A549 (cell line): Measurements from ENCODE around the gene POLR3B. TPM values are rescaled to one million over a fixed set of nuclear protein-coding genes. Genes with fewer than 3 reads are reported as not detected.

Experiments
- ATAC-seq, 2 experiments: fragments of 200-7000 bp in 1 of 2; fragments of >200 bp in 1 of 2; cut with Nextera tagmentation in 1 of 2; cut with Tn5 transposase in 1 of 2; 3 replicates each; pipeline versions ENCODE4 v1.8.0 to v1.9.1; 2018 to 2020; ENCODE audit warnings: mild to moderate bottlenecking in 1 of 2, moderate library complexity in 1 of 2
- CTCF ChIA-PET: fragments of 300-600 bp; sonication (Branson Sonifier 250); formaldehyde crosslinking; extraction: SDS; loops from one replicate; lab custom pipeline; 2021; ENCODE audit warnings: antibody characterized with exemption, inconsistent platforms; lab: Yijun Ruan, JAX
- POLR2A ChIA-PET: fragments of 350-600 bp; formaldehyde crosslinking; extraction: SDS; loops from one replicate; lab custom pipeline; 2021; ENCODE audit warnings: antibody characterized with exemption, inconsistent platforms; lab: Yijun Ruan, JAX
- DNase-seq, 2 experiments: peaks; one replicate each; pipeline versions ENCODE4 v3.0.0 to v3.0.0-alpha.2; 2011 to 2016; ENCODE audit warnings: low read depth in 1 of 2, low spot score in 1 of 2
- FAIRE-seq: peaks from 2 replicates; lab custom pipeline; 2011; peaks lifted over from hg19 to GRCh38; lab: Jason Lieb, UNC
- H3K27ac ChIP-seq, 2 experiments: fragments of >200 bp; sonication (Bioruptor Twin); formaldehyde crosslinking; 3 replicates each; pipeline ENCODE4 v1.5.1; 2016 to 2017
- H3K4me1 ChIP-seq: fragments of >200 bp; sonication (Bioruptor Twin); formaldehyde crosslinking; 3 replicates; pipeline ENCODE4 v1.6.1; 2016
- H3K4me2 ChIP-seq: fragments of >200 bp; sonication (Bioruptor Twin); formaldehyde crosslinking; 3 replicates; pipeline ENCODE4 v1.6.1; 2016
- H3K4me3 ChIP-seq: fragments of >200 bp; sonication (Bioruptor Twin); formaldehyde crosslinking; 3 replicates; pipeline ENCODE4 v1.5.1; 2016
- H3K9me3 ChIP-seq: fragments of >200 bp; sonication (Bioruptor Twin); formaldehyde crosslinking; 3 replicates; pipeline ENCODE4 v1.6.1; 2016
- CBX2 ChIP-seq: fragments of 200-600 bp; sonication (generic); IDR thresholded peaks from 2 replicates; pipeline ENCODE4 v1.6.1; 2016; ENCODE audit warnings: low read depth, mild to moderate bottlenecking, borderline replicate concordance
- CBX8 ChIP-seq: fragments of 200-600 bp; sonication (generic); IDR thresholded peaks from 2 replicates; pipeline ENCODE4 v1.6.1; 2016
- CEBPB ChIP-seq, 2 experiments: fragments of >200 bp in 1 of 2; sonication (Bioruptor Twin) in 1 of 2; formaldehyde crosslinking in 1 of 2; IDR thresholded peaks; 2 replicates each; pipeline ENCODE4 v1.6.1; 2012 to 2016
- CHD2 ChIP-seq: fragments of 150-350 bp; IDR thresholded peaks from 2 replicates; pipeline ENCODE4 v1.6.1; 2014; ENCODE audit warnings: low read length; ENCODE audit not compliant: partially characterized antibody
- GATA3 ChIP-seq: IDR thresholded peaks from 2 replicates; pipeline ENCODE4 v1.6.1; 2012; ENCODE audit warnings: borderline replicate concordance
- HEYL ChIP-seq: fragments of 250-450 bp; sonication (Bioruptor Pico); IDR thresholded peaks from 2 replicates; pipeline ENCODE4 v1.8.0; 2021; ENCODE audit warnings: mild to moderate bottlenecking, moderate library complexity
- HOXA7 ChIP-seq: fragments of 250-450 bp; sonication (Bioruptor Pico); IDR thresholded peaks from 2 replicates; pipeline ENCODE4 v1.5.0; 2020; ENCODE audit warnings: mild to moderate bottlenecking, moderate library complexity
- JUN ChIP-seq, 2 experiments: fragments of >200 bp; sonication (Bioruptor Twin); formaldehyde crosslinking; IDR thresholded peaks; 2 replicates in 1 of 2; 3 replicates in 1 of 2; pipeline ENCODE4 v1.6.1; 2016 to 2017
- JUNB ChIP-seq: fragments of >200 bp; sonication (Bioruptor Twin); formaldehyde crosslinking; IDR thresholded peaks from 2 replicates; pipeline ENCODE4 v1.6.1; 2016
- KDM5A ChIP-seq: fragments of 200-600 bp; sonication (generic); IDR thresholded peaks from 2 replicates; pipeline ENCODE4 v1.6.1; 2016; ENCODE audit warnings: antibody characterized with exemption, mild to moderate bottlenecking
- MAFK ChIP-seq: fragments of 450-650 bp; IDR thresholded peaks from 2 replicates; pipeline ENCODE4 v1.6.1; 2014; ENCODE audit not compliant: partially characterized antibody
- MYC ChIP-seq: IDR thresholded peaks from 2 replicates; pipeline ENCODE4 v1.6.1; 2012; ENCODE audit warnings: mild to moderate bottlenecking, inconsistent platforms, low read length, improper control_type of control experiment, borderline replicate concordance
- PHF8 ChIP-seq: fragments of 200-600 bp; sonication (generic); IDR thresholded peaks from 2 replicates; pipeline ENCODE4 v1.6.1; 2016; ENCODE audit warnings: low read depth, mild to moderate bottlenecking, antibody characterized with exemption, moderate library complexity, borderline replicate concordance
- POLR2AphosphoS2 ChIP-seq: conservative IDR thresholded peaks from 2 replicates; pipeline ENCODE4 v1.6.1; 2012; ENCODE audit warnings: low read length, improper control_type of control experiment, inconsistent platforms
- RAD21 ChIP-seq, 2 experiments: fragments of >200 bp in 1 of 2; sonication (Bioruptor Twin) in 1 of 2; formaldehyde crosslinking in 1 of 2; IDR thresholded peaks in 1 of 2; conservative IDR thresholded peaks in 1 of 2; 2 replicates in 1 of 2; 3 replicates in 1 of 2; pipeline ENCODE4 v1.6.1; 2012 to 2018; ENCODE audit warnings: inconsistent platforms in 1 of 2
- RARB ChIP-seq: fragments of 250-450 bp; sonication (Bioruptor Pico); IDR thresholded peaks from 2 replicates; pipeline ENCODE4 v1.8.0; 2021; ENCODE audit warnings: mild to moderate bottlenecking, moderate library complexity
- RCOR1 ChIP-seq: fragments of 150-350 bp; IDR thresholded peaks from 2 replicates; pipeline ENCODE4 v1.6.1; 2014; ENCODE audit warnings: antibody characterized with exemption, low read length, low read depth
- RFX5 ChIP-seq: fragments of 450-650 bp; IDR thresholded peaks from 2 replicates; pipeline ENCODE4 v1.7.1; 2014; ENCODE audit warnings: antibody characterized with exemption, mild to moderate bottlenecking, moderate library complexity
- RNF2 ChIP-seq: fragments of 200-600 bp; sonication (generic); IDR thresholded peaks from 2 replicates; pipeline ENCODE4 v1.6.1; 2016; ENCODE audit warnings: low read depth, mild to moderate bottlenecking, antibody characterized with exemption, moderate library complexity, borderline replicate concordance
- TFCP2L1 ChIP-seq: fragments of 250-450 bp; sonication (Bioruptor Pico); IDR thresholded peaks from 2 replicates; pipeline ENCODE4 v1.5.0; 2021; ENCODE audit warnings: mild to moderate bottlenecking
- ZC3H11A ChIP-seq: fragments of 450-650 bp; IDR thresholded peaks from 2 replicates; pipeline ENCODE4 v1.6.1; 2014; ENCODE audit warnings: antibody characterized with exemption, mild to moderate bottlenecking
- WGBS: methylation state at CpG from one replicate; pipeline ENCODE4 v1.1.6; 2017; ENCODE audit errors: missing lambda C conversion rate; 5-methylcytosine and 5-hydroxymethylcytosine counted together
- polyA plus RNA-seq, 4 experiments: library from polyadenylated mRNA; depleted of rRNA in 3 of 4; stranded (reverse); fragments of >200 nt; fragmentation: RNase III in 1 of 4; extraction: RNeasy Plus Mini Kit Qiagen cat#74134 plus additional on column Dnase treatment in 1 of 4; gene quantifications; 2 replicates in 3 of 4; 3 replicates in 1 of 4; pipeline ENCODE4 v1.2.3, GENCODE V29; 2011 to 2017
- TF ChIP-seq, protein P1 (sequence below): fragments of 450-650 bp; IDR thresholded peaks from 2 replicates; pipeline ENCODE4 v1.6.1; 2014; ENCODE audit warnings: antibody characterized with exemption
- TF ChIP-seq, protein P2 (sequence below): IDR thresholded peaks from 2 replicates; pipeline ENCODE4 v1.6.1; 2012

The POLR3B gene
- polyA plus RNA-seq, 2 of the 4 experiments (the other 2 are of a cell fraction) = 5.4 to 10.7 TPM

DNA sequence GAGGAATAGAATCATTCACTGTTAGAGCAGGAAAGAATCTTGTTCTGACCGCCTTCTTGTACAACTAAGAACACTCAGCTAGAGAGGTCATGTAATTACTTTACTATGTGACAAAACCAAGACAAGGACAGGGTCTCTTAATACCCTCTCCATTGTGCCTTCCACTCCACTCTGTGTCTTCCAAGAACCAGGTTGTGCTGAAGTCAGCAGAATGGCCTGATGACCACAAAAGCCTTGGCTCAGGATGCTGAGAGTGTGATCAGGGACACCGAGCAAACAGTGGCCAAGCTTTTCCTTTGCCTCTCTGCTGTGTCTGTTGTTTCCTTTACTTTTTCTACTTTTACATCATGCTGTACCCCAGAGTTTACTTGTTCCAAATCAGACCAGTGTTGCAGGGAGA, 142.1 kb downstream of the POLR3B start:
- H3K4me1 ChIP-seq = no peaks in the 10 kb centered on the region
- H3K4me2 ChIP-seq = no peak overlapping the region
- POLR2A ChIA-PET = no interaction called here
- no peak overlapping the region for H3K27ac ChIP-seq
- H3K9me3 ChIP-seq = no peaks in the 10 kb centered on the region
- DNase-seq (no peak), FAIRE-seq (no peak), ATAC-seq (no peak)
- TF ChIP-seq HOXA7 (no peak), JUNB (no peak), MAFK (peak; percentile 76)
- CTCF ChIA-PET = interaction anchor here (0.9 kb wide), 1 partner anchor 113 kb away, joined by 3 read pairs; no protein-coding TSS in a partner anchor
- no peak overlapping the region for H3K4me3 ChIP-seq
- WGBS = 100% methylated on average over 2 of the region's 2 CpGs

DNA sequence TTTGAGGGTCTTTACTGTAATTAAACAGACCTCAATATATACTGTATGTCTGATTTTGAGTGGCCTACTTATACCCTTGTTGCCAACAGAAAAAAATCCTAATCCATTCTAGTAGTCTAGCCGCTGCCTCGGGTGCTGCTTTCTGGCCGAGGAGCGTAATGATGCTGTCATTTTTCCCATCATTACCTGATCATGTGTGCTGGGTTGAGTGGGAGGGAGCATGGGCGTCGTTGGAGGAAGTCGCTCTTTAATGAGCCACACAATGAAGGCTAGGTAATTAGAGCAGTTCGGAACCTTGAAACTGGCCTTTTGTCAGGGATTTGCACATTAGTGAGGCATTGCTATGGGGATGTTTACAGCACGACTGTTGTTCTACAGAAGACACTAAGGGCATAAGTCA, 149.1 kb downstream of the POLR3B start:
- DNase-seq = no peak
- no peak for TF ChIP-seq HEYL
- WGBS = 92% methylated on average over 9 of the region's 9 CpGs
- H3K4me1 ChIP-seq = no peaks in the 10 kb centered on the region
- ChIA-PET POLR2A (no interaction called here), CTCF (interaction anchor here (2.6 kb wide), 1 partner anchor 13 kb away, joined by 6 read pairs; no protein-coding TSS in a partner anchor)
- H3K4me2 ChIP-seq = no peak overlapping the region
- no peak for FAIRE-seq
- H3K27ac ChIP-seq = no peak overlapping the region
- ATAC-seq = no peak
- no peaks in the 10 kb centered on the region for H3K9me3 ChIP-seq
- H3K4me3 ChIP-seq = no peak overlapping the region

DNA sequence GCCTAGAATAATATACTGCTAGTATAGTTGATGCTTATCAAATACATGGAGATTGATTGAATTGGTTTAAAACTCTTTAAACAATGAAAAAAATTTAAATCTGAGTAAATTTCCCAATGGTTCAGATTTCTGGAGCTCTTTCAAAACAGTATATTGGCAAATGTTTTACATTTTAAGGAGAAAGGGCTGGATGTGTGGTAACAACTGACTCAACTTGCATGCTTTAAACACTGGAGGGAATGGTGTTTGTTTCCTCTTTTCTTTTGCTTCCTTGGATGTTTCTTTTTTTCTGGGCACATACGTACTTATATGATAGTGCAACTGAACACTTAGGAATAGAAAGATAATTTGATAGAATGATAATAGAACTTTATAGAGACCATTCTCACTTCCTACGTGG, 151.4 kb downstream of the POLR3B start:
- WGBS = 92% methylated on average over 2 of the region's 2 CpGs
- no peaks in the 10 kb centered on the region for H3K4me1 ChIP-seq
- ATAC-seq = no peak
- CTCF ChIA-PET = no interaction called here
- TF ChIP-seq, protein P1, sequence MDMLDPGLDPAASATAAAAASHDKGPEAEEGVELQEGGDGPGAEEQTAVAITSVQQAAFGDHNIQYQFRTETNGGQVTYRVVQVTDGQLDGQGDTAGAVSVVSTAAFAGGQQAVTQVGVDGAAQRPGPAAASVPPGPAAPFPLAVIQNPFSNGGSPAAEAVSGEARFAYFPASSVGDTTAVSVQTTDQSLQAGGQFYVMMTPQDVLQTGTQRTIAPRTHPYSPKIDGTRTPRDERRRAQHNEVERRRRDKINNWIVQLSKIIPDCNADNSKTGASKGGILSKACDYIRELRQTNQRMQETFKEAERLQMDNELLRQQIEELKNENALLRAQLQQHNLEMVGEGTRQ = no peak
- no peak for TF ChIP-seq RCOR1
- no peak for TF ChIP-seq CHD2
- no peak for TF ChIP-seq GATA3
- TF ChIP-seq, all 56 proteins: peak for 0
- H3K27ac ChIP-seq = no peak overlapping the region
- H3K9me3 ChIP-seq = no peaks in the 10 kb centered on the region
- no peak overlapping the region for H3K4me3 ChIP-seq
- FAIRE-seq (no peak), DNase-seq (no peak)
- H3K4me2 ChIP-seq = no peak overlapping the region
- POLR2A ChIA-PET = no interaction called here

DNA sequence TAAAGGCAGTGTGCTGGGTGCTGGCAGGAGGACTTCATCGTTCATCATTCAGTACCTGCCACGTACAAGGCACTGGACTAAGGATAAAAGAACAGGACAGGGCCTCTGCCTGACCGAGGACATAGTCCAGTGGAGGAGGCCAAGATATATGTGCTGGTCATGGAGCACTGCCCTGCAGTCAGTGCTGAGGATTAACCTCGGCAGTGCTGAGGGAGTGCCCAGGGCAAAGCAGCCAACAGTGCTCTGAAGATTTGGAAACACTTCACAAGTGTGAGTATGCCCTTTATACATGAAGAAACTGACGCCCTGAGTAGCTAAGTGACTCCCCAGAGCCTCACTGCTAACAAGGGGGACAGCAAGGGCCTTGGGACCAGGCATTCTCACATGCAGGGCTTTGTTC, 153.8 kb downstream of the POLR3B start:
- peak in 1 of 2 experiments; percentile 26; a peak in 2 of 6 replicates for ATAC-seq
- no peak overlapping the region for H3K4me3 ChIP-seq
- ChIA-PET CTCF (interaction anchor here (0.6 kb wide), 1 partner anchor 102 kb away, joined by 3 read pairs; no protein-coding TSS in a partner anchor), POLR2A (no interaction called here)
- DNase-seq = no peak
- no peak overlapping the region for H3K27ac ChIP-seq
- H3K4me2 ChIP-seq = no peak overlapping the region
- no peaks in the 10 kb centered on the region for H3K9me3 ChIP-seq
- no peaks in the 10 kb centered on the region for H3K4me1 ChIP-seq
- no peak for FAIRE-seq
- 88% methylated on average over 5 of the region's 5 CpGs for WGBS
- TF ChIP-seq RARB (CRISPR knock-in tag) = no peak
- TF ChIP-seq CEBPB (IDR thresholded peaks at IDR 0.05) = no peak
- no peak for TF ChIP-seq TFCP2L1 (CRISPR knock-in tag)
- TF ChIP-seq MYC = no peak
- TF ChIP-seq KDM5A = no peak
- TF ChIP-seq RAD21 (conservative IDR thresholded peaks at IDR 0.05 in 1 of 2, IDR thresholded peaks at IDR 0.05 in 1 of 2) = no peak
- TF ChIP-seq HOXA7 = no peak
- TF ChIP-seq RFX5 = no peak
- no peak for TF ChIP-seq CBX2
- TF ChIP-seq POLR2AphosphoS2 = no peak
- TF ChIP-seq, protein P2, sequence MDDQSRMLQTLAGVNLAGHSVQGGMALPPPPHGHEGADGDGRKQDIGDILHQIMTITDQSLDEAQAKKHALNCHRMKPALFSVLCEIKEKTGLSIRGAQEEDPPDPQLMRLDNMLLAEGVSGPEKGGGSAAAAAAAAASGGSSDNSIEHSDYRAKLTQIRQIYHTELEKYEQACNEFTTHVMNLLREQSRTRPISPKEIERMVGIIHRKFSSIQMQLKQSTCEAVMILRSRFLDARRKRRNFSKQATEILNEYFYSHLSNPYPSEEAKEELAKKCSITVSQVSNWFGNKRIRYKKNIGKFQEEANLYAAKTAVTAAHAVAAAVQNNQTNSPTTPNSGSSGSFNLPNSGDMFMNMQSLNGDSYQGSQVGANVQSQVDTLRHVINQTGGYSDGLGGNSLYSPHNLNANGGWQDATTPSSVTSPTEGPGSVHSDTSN = no peak
- no peak for TF ChIP-seq CBX8
- TF ChIP-seq ZC3H11A = no peak
- no peak for TF ChIP-seq PHF8
- no peak for TF ChIP-seq RNF2
- no peak for TF ChIP-seq JUN (IDR thresholded peaks at IDR 0.05)
